Cardiac ventricle fibroblast (primary cell): ENCODE data around the gene TP53BP1. TPM values are rescaled to one million over a fixed set of nuclear protein-coding genes. Genes with fewer than 3 reads are reported as not detected.

Experiments
- total RNA-seq: library from RNA; depleted of rRNA; stranded (reverse); fragments of >200 nt; gene quantifications from 2 replicates; pipeline ENCODE4 v1.2.3, GENCODE V29; 2015

TP53BP1 gene, protein sequence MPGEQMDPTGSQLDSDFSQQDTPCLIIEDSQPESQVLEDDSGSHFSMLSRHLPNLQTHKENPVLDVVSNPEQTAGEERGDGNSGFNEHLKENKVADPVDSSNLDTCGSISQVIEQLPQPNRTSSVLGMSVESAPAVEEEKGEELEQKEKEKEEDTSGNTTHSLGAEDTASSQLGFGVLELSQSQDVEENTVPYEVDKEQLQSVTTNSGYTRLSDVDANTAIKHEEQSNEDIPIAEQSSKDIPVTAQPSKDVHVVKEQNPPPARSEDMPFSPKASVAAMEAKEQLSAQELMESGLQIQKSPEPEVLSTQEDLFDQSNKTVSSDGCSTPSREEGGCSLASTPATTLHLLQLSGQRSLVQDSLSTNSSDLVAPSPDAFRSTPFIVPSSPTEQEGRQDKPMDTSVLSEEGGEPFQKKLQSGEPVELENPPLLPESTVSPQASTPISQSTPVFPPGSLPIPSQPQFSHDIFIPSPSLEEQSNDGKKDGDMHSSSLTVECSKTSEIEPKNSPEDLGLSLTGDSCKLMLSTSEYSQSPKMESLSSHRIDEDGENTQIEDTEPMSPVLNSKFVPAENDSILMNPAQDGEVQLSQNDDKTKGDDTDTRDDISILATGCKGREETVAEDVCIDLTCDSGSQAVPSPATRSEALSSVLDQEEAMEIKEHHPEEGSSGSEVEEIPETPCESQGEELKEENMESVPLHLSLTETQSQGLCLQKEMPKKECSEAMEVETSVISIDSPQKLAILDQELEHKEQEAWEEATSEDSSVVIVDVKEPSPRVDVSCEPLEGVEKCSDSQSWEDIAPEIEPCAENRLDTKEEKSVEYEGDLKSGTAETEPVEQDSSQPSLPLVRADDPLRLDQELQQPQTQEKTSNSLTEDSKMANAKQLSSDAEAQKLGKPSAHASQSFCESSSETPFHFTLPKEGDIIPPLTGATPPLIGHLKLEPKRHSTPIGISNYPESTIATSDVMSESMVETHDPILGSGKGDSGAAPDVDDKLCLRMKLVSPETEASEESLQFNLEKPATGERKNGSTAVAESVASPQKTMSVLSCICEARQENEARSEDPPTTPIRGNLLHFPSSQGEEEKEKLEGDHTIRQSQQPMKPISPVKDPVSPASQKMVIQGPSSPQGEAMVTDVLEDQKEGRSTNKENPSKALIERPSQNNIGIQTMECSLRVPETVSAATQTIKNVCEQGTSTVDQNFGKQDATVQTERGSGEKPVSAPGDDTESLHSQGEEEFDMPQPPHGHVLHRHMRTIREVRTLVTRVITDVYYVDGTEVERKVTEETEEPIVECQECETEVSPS (N-terminal part only)
- 25.0 and 40.4 TPM in 2 replicates for total RNA-seq

DNA sequence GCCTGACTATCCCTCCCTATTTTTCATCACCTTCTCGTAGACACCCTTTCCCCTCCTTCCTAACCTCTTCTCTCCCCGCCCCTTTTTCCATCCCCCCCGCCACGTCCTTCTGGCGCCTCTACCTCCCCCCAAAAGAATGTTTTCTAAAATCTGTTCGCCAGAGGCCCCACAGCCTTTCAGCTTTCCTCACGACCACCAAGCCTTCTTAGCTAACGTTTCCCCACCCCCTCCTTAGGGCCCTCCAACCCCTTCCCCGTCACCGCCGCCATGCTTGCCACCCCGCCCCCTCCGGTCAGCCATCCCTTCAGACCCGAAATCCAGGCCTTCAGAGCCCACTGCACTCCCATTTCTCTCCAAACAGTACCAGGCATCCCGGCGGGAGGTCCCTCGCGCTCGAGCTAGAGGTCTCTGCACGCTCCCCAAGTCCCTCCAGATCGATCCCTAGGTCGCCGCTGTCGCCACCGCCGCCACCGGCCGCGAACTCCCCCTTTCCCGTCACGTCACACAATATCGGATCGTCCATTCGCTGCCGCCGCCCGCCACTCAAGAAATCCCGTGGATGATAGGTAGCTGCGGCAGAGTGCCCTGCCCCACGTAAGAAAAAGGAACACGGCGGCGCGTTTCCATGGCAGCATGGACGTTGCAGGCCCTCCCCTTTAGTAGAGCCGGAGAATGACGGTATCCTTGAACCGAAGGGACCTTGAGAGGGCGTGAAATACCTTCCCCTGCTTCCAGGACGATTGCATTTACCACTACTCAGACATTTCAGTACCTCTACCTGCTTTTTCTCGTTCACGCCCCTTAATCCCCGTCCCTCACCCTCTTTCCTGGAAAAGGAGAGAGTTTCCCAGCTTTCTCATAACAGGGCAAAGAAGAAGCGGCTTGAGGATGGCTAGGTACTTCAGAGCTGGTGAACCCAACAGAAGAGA, at the start of gene TP53BP1:
Gene TP53BP1, minus strand, starts transcription at position 484 of the 929 bp plus-strand sequence. Its CDS starts 113 bp downstream, at position 371.

DNA sequence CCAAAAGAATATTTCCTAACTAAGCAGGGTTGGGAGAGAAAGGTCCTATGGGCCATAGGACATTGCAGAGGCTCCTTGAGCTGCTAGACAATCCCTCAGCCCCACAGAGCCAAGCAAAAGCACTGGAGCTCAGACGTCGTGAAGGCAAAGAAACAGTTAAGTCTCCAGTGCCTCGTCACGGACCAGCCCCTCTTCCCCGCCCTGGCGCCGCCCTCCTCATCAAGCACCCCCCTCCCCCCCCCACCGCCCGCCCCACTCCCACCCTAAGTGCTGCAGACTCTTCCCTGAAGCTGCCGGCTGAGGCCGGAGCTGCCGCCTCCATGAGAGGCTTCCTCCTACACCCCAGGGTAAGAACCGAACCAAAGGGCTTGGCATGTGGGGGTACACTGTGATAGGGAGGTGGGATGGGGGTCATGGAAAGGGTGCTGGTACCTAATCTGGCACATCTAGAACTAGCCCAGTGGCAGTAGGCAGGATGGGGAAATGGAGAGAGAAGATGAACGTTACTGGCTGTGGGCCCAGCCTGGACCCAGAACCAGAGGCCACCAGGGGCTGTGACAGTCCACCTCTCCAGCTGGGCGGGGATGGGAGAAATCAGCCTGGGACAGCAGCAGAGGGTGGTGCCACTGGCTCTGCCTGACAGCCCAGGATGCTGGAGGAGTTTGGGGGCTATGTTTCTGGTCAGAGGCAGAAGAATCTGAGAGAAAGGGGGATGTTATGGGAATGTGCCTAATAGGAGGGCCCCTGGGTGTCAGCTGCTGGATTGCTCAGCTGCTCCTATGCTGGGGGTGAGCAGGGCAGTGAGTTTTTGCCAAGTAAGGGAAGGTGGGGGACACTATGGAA, 24.6 kb upstream of the TP53BP1 start, which contains the start of gene MAP1A:
Gene MAP1A, plus strand, starts transcription at position 255 of the 843 bp plus-strand sequence. CDS start 3,866 bp downstream, outside the sequence.

DNA sequence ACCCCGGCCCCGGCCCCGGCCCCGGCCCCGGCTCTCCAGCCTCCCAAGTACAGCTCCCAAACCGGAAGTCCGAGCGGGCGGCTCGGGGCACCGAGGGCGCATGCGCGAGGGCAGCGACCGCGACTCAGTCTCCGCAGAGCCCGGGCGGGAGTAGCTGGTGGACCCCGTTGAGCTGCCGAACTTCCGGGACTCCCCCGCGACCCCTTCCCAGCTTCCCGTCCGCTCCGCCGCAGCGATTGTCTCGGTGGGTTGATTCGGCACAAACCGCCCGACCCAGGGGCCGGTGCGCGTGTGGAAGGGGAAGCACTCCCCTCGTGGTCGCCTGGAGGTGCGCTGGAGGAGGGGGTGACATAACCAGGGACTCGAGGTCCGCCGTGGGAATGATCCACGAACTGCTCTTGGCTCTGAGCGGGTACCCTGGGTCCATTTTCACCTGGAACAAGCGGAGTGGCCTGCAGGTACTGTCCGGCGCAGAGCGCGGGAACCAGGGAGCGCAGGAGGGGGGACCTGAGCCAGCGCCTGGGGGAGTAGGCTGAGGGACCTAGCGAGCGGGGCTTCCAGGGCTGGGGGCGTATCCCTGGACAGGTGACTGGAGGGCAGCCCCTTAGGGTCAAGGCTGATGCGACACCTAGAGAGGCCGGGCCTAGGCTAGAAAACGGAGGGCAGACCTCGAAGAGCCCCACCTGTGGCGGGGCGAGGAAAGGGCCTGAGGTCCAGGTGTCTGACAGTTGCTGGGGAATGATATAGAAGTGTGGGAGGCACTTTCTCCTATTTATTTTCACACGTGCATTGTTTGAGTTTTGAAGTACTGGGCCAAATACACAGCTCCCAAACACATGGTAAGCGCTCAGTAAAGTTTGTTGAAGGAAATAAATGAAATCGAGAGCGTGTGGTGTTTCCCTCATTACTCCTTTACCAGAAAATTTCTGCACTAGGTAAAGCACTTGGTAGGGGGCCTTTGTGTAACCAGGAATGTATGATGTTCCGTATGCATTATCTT, 121.7 kb downstream of the TP53BP1 start, which contains the start of the genes TUBGCP4 and ZSCAN29:
Gene TUBGCP4, plus strand, starts transcription at position 127 of the 1,000 bp plus-strand sequence. Its CDS starts 254 bp downstream, at position 381.
Gene ZSCAN29, minus strand, starts transcription at position 69 of the 1,000 bp plus-strand sequence. CDS start 1,130 bp downstream, outside the sequence.

Other genes with a start within 250 kb of the TP53BP1 start
- not detected in 2 replicates for gene TGM5, start 226.2 kb downstream of the TP53BP1 start, total RNA-seq
- gene TGM7, start 190.9 kb downstream of the TP53BP1 start, total RNA-seq: not detected in 2 replicates
- gene LCMT2, start 162.6 kb downstream of the TP53BP1 start, total RNA-seq: 2.7 and 5.4 TPM in 2 replicates
- 12.4 and 18.7 TPM in 2 replicates for gene ZSCAN29, start 122.1 kb downstream of the TP53BP1 start, total RNA-seq
- 10.0 and 11.8 TPM in 2 replicates for gene TUBGCP4, start 122.1 kb downstream of the TP53BP1 start, total RNA-seq
- 22.8 and 24.6 TPM in 2 replicates for gene MAP1A, start 24.5 kb upstream of the TP53BP1 start, total RNA-seq
- 3.3 and 3.8 TPM in 2 replicates for gene PPIP5K1, start 97.1 kb upstream of the TP53BP1 start, total RNA-seq
- gene CKMT1B, start 100.9 kb upstream of the TP53BP1 start, total RNA-seq: 0.39 TPM in 1 of 2 replicates, not detected in the other
- gene STRC, start 125.6 kb upstream of the TP53BP1 start, total RNA-seq: not detected in 2 replicates
- 0.19 TPM in 1 of 2 replicates, not detected in the other for gene CATSPER2, start 155.7 kb upstream of the TP53BP1 start, total RNA-seq
- 0.06 TPM in 1 of 2 replicates, not detected in the other for gene CKMT1A, start 200.7 kb upstream of the TP53BP1 start, total RNA-seq